ENCODE data around the gene RBM5. TPM values are rescaled to one million over a fixed set of nuclear protein-coding genes. Genes with fewer than 3 reads are reported as not detected.

The RBM5 gene
- total RNA-seq, 1 experiment from 2014 or later: 95.6 TPM

DNA sequence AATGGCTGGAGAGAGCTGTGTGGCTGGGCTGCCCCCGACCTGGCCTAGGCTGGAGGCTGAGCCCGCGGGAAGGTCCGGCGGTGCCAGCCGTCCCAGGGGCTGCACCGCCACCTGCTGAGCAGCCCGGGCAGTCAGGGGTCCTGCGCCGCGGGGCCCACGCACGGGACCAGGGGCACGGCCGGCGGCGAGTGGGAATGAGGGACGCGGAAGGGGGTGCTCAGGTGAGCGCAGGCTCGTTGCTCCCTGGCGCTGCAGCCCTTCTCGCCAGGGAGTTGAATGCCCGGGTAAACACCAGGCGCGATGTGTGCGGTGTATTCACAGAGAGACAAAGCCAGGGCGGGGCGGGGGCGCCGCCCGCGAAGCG is 65.7 kb downstream of the RBM5 start:
- DNase-seq (ENCODE audit: low read depth, low spot score): no peak
- in situ Hi-C loops (cut with HindIII; ENCODE audit: low pct_unique_long_range_greater_than_20kb, low sequenced_read_pairs): no loop called here

DNA sequence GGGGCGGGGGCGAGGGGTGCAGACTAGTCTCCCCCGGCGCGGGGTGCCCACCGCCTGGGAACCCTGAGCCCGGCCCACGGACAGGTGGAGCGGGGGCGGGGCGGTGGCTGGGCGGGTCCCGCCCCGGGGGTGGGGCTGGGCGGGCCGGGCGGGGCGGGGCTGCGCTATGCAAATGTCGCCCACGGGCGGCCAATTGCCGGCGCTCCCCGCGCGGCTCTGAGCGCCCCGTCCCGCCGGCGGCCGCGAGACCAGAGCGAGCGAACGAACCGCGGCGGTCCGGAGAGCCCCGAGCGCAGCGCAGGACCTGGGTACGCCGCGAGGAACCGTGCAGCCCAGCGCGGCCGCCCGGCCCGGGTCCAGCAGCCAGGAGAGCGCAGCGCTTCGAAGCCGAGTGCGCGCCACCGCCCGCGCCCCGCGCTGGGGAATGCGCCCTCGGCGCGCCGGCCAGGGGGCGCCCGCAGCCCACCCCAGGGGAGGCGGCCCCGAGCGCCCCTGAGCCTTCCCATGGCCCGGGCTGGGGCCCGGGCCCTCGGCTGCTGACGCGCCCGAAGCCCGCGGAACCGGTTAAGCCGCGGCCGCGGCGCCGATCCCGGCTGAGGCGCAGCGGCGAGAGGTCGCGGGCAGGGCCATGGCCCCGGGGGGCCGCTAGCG is 66.2 kb downstream of the RBM5 start, which contains the start of gene SEMA3F:
Gene SEMA3F (plus strand): TSS at position 485 of the 651 bp plus-strand sequence. CDS start 4,299 bp downstream, outside the sequence.
- in situ Hi-C loops (cut with HindIII; ENCODE audit: low pct_unique_long_range_greater_than_20kb, low sequenced_read_pairs): no loop called here
- peak; percentile 42 for DNase-seq (ENCODE audit: low read depth, low spot score)

DNA sequence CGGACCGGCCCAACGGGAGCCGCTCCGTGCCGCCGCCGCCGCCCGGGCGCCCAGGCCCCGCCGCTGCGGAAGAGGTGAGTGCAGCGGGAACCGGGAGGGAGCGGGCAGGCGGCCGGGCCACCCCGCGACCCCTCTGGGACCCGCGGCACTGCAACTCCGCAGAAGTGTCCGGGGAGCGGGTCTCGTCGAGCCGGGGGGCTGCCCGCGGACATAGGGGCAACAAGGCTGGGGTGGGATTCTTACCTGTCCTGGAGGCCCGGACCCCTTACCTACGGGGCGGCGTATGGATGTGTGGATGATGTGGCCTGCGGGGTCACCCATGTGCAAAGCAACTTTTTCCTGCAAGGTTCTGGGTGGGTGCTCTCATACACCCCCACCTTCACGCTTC is 66.8 kb downstream of the RBM5 start:
- DNase-seq (ENCODE audit: low read depth, low spot score): no peak
- in situ Hi-C loops (cut with HindIII; ENCODE audit: low pct_unique_long_range_greater_than_20kb, low sequenced_read_pairs): no loop called here

- in situ Hi-C loops (cut with HindIII; ENCODE audit: low pct_unique_long_range_greater_than_20kb, low sequenced_read_pairs): no loop called here
- no peak for DNase-seq (ENCODE audit: low read depth, low spot score)
Observed at GRCh38 chr3:50155891-50156290, 67.2 kb downstream of the RBM5 start.

DNA sequence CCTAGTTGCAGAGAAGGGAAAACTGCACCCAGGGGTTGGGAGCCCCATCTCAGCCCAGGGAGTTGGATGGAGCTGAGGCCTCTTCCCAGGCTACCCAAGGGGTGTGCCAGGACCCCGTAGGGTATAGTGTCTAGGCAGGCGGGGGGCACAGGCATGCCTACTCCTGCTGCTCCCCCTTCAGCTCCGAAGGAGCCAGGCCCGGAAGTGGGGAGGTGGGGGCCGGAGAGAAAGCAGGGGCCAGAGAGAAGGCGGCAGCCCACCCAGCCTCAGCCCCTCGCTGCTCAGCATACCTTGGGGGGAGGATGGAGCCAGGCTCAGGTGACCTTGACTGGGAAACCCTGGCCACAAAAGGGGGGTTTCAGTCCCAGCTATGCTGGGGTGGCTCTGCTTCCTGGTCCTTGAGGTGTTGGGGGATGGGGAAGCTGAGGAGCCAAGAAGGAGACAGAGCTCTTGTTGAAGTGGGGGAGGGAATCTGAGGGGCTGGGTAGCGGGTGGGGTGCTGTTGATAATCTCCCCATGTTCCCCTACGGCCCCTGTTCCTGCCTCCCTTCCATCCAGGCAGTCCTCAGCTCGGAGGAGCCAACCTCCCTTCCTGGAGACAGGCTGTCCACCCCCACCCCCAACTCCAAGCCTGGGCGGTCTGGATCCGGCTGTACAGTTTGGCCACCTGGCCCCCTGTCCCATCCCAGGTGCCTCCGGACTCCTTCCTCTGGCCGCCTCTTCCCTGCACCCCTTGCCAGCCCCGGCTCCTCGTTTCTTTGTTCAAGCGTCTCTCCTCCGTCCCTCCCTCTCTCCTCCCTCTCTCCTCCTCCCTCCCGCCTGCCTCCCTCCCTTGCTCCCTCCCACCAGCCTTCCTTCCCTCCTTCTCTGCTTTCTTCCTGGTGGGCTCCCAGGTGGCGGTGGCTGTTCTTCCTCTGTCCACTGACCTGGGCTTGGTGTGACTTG is 68.1 kb downstream of the RBM5 start:
- DNase-seq (ENCODE audit: low read depth, low spot score): no peak
- in situ Hi-C loops (cut with HindIII; ENCODE audit: low pct_unique_long_range_greater_than_20kb, low sequenced_read_pairs): no loop called here

DNA sequence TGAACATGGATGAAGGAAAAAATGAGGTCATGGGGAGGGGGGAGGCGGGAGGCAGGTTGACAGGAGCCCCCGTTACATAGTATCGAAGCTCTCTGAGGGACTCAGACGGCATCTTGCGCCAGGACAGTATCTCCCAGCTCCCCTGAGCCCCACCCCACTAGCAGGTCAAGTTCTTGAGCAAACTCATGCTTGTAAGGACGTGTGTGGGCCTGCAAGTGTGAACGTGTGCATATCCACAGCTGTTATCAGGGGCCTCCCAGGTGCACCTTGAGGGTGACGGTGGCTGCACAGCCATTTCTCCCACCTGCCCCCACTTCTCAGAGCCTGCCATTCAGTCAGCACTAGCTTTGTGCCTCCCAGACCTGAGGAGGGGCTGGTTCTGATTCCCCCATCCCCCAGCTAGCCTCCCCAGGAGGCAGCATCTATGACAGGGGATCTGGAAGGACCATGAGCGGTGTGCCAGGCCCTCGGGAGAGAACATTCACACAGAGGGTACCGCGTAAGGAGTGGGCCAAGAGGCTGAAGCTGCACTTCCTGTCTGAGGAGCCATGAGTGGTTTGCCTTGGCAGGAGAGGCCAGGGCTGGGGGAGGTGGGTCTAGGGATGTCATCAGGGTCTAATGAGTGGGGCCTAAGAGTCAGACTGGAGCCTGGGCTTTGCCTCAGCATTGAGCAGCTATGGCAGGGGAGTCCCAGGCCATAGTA is 69.3 kb downstream of the RBM5 start:
- no peak for DNase-seq (ENCODE audit: low read depth, low spot score)
- in situ Hi-C loops (cut with HindIII; ENCODE audit: low pct_unique_long_range_greater_than_20kb, low sequenced_read_pairs): no loop called here

GRCh38 chr3:50158530-50159146 is 69.9 kb downstream of the RBM5 start:
- in situ Hi-C loops (cut with HindIII; ENCODE audit: low pct_unique_long_range_greater_than_20kb, low sequenced_read_pairs): no loop called here

GRCh38 chr3:50160561-50160983 is 71.9 kb downstream of the RBM5 start:
- no peak for DNase-seq (ENCODE audit: low read depth, low spot score)
- in situ Hi-C loops (cut with HindIII; ENCODE audit: low pct_unique_long_range_greater_than_20kb, low sequenced_read_pairs): no loop called here

More at GRCh38 chr3:50158530-50159146, 69.9 kb downstream of the RBM5 start:
- no peak for DNase-seq (ENCODE audit: low read depth, low spot score)

DNA sequence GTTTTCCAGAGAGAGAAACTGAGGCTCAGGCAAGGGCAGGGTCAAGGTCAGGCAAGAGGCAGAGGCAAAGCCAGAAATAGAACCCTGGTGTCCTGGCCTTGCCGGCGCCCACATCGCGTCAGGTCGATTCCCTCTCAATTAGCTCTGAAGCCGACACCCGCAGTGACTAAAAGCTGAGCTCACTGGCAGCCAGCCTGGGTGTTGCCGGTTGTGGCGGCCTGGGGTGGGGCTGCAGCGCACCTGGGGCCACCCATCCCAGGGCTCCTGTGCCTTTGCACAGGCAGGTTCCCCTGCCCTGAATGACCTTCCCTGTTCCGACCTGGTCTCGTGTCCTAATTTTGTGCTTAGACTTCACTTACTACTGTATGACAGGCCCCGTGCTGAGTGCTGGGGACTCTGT is 72.6 kb downstream of the RBM5 start:
- DNase-seq (ENCODE audit: low read depth, low spot score): no peak
- in situ Hi-C loops (cut with HindIII; ENCODE audit: low pct_unique_long_range_greater_than_20kb, low sequenced_read_pairs): no loop called here

DNA sequence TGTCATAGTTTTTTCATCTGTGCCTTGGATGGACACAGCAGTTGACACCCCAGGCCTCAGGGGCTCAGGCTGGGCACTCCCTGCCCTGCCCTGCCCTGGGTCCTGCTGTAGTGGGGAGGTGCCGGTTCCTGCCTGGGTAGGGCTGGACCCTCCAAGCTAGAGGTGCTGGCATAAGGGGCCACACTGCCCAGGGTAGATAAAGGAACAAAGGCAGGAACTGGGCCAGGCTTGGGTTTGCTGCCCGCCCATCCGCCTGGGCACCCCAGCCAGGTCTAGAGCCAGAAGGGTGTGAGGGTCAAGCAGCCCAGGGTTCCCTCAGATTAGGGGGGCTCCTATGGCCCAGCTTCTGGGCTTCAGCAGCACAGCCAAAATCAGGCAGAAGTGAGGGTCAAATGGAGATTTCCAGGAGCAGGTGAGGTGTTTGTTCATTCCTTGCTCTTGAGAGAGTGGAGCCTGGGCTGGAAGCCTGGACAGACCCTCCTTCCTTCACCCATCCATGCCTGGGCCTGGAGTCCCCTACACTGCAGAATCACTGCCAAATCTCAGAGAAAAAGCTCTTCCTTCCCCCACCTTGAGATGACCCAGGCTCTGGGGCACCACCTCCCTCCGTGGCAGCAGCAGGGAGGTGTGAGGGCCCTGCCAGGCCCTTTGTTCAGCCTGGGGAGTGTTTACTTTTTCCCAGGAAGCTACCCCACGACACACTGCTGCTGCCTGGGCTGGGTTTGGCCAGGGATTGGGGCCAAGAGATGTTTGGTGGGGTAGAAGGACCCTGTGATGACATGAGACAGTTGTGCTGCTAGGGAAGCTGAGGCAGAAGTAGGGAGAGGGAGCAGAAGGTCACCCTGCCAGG is 73.5 kb downstream of the RBM5 start:
- DNase-seq (ENCODE audit: low read depth, low spot score): no peak
- in situ Hi-C loops (cut with HindIII; ENCODE audit: low pct_unique_long_range_greater_than_20kb, low sequenced_read_pairs): no loop called here

DNA sequence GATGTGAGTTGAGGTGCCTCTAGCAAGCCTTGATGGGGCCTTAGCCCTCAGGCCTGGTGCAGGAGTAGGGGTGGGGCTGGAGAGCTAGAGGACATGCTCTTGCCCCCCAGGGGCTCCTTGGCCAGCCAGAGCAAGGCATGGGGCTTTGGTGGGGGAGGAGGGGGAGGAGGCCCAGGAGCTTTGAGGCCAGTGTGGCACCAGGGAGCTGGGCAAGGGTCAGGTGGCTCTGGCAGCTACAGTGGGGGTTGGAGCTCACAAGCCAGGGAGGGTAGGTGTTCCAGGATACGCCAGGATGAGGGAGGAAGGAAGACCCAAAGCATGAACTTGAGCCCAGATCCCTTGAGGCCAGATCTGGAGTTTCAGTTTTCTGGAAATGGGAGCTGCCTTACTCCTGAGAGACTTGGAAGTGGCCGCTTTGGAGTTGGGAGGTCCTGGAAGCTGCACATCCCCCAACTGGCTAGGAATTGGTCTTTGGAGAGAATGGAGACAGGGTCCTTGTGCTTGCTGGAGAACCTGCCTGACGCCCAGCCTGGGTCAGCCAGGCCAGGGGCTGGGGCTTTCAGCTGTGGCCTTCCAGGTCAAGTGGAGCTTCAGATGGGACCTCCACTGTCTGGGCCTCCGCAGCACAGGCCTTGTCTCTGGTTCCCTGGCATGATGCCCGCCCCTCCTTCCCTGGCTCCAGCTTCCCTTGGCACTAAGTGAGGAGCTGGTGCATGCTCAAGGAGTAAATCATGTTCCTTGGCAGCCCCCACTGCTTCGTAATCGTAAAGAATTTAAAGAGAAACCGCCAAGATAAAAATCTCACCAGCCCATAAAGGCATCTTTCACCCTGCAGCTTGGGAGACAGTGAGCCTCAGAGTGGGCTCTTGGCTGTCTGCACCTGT is 75.1 kb downstream of the RBM5 start:
- in situ Hi-C loops (cut with HindIII; ENCODE audit: low pct_unique_long_range_greater_than_20kb, low sequenced_read_pairs): no loop called here
- no peak for DNase-seq (ENCODE audit: low read depth, low spot score)

DNA sequence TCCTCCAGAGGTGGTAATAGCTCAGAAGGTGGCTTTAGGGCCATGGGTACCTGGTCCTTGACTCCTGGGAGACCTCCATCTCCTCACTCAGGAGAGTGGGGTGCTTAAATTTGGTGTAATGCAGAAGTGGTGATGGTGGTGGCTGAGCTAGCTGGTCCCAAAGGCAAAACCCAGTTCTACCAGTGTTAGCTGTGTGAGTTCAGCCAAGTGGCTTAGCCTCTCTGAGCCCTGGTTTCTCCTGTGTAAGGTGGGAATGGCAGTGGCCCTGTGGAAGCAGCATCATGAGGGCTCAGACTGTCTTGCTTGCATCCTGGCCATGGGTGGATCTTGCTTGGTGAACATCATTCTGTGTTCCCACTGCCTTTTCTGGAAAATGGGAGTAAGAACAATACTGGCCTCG is 75.8 kb downstream of the RBM5 start:
- DNase-seq (ENCODE audit: low read depth, low spot score): no peak
- in situ Hi-C loops (cut with HindIII; ENCODE audit: low pct_unique_long_range_greater_than_20kb, low sequenced_read_pairs): no loop called here

- no peak for DNase-seq (ENCODE audit: low read depth, low spot score)
- in situ Hi-C loops (cut with HindIII; ENCODE audit: low pct_unique_long_range_greater_than_20kb, low sequenced_read_pairs): no loop called here
Observed at GRCh38 chr3:50164984-50165909, 76.5 kb downstream of the RBM5 start.

DNA sequence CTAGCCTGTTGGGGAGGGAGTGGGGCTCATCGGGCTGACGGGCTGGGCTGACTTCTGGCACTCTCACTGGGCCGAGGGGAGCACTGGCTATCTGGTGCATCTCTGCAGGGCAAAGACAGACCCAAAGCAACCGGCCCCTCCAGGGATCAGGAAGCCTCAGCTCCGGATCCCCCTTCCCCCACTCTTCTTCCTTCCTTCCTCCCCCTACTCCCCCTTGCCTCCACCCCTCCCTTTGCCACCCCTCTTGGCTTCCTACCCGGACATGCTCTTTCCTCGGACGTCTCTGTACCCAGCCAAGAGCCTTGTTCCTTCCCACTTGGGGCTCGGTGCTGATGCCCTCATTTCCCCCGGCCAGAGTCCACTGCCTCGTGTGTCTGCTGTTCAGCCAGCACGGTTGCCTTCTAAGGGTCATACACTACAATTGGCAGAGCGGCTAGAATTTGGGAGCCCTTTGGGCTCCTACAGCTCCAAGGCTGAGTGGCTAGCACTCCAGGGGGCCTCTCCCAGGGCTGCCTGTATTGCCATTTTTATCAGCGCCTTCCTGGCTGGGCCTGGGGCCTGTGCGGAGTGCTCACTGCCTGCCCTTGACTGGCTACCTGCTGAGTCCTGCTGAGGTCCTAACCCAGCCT is 77.3 kb downstream of the RBM5 start:
- in situ Hi-C loops (cut with HindIII; ENCODE audit: low pct_unique_long_range_greater_than_20kb, low sequenced_read_pairs): no loop called here
- no peak for DNase-seq (ENCODE audit: low read depth, low spot score)

- in situ Hi-C loops (cut with HindIII; ENCODE audit: low pct_unique_long_range_greater_than_20kb, low sequenced_read_pairs): no loop called here
- no peak for DNase-seq (ENCODE audit: low read depth, low spot score)
Observed at GRCh38 chr3:50166620-50167019, 77.9 kb downstream of the RBM5 start.
